ENCODE results near the gene GTPBP2.

Gene GTPBP2

GRCh38 chr6:43673444-43674084, 44.5 kb upstream of the GTPBP2 start:
- DNase-seq (ENCODE audit: low read depth, low spot score) = no peak
- no peak for TF ChIP-seq CTCF (IDR thresholded peaks at IDR 0.05; ENCODE audit: low read depth, low read length)
- H3K4me3 ChIP-seq (ENCODE audit: low read depth, low read length) = no peak overlapping the region
- in situ Hi-C loops (cut with HindIII; ENCODE audit: low sequenced_read_pairs) = no loop called here

- in situ Hi-C loops (cut with HindIII; ENCODE audit: low sequenced_read_pairs) = no loop called here
- no peak overlapping the region for H3K4me3 ChIP-seq (ENCODE audit: low read depth, low read length)
- no peak for TF ChIP-seq CTCF (IDR thresholded peaks at IDR 0.05; ENCODE audit: low read depth, low read length)
- no peak for DNase-seq (ENCODE audit: low read depth, low spot score)
Observed at GRCh38 chr6:43671801-43672690, 43.0 kb upstream of the GTPBP2 start.

- no peak overlapping the region for H3K4me3 ChIP-seq (ENCODE audit: low read depth, low read length)
- in situ Hi-C loops (cut with HindIII; ENCODE audit: low sequenced_read_pairs) = no loop called here
Observed at GRCh38 chr6:43671011-43671800, 42.1 kb upstream of the GTPBP2 start.

GRCh38 chr6:43670623-43670986, 41.5 kb upstream of the GTPBP2 start:
- DNase-seq (ENCODE audit: low read depth, low spot score) = no peak
- in situ Hi-C loops (cut with HindIII; ENCODE audit: low sequenced_read_pairs) = no loop called here
- TF ChIP-seq CTCF (IDR thresholded peaks at IDR 0.05; ENCODE audit: low read depth, low read length) = no peak
- H3K4me3 ChIP-seq (ENCODE audit: low read depth, low read length) = no peak overlapping the region

More at GRCh38 chr6:43671011-43671800, 42.1 kb upstream of the GTPBP2 start:
- no peak for DNase-seq (ENCODE audit: low read depth, low spot score)
- TF ChIP-seq CTCF (IDR thresholded peaks at IDR 0.05; ENCODE audit: low read depth, low read length) = no peak

- no peak overlapping the region for H3K4me3 ChIP-seq (ENCODE audit: low read depth, low read length)
- in situ Hi-C loops (cut with HindIII; ENCODE audit: low sequenced_read_pairs) = no loop called here
- DNase-seq (ENCODE audit: low read depth, low spot score) = no peak
- TF ChIP-seq CTCF (IDR thresholded peaks at IDR 0.05; ENCODE audit: low read depth, low read length) = no peak
Observed at GRCh38 chr6:43669922-43670622, 41.0 kb upstream of the GTPBP2 start.

Measured in astrocyte of the spinal cord (primary cell).